Hepatocyte (in vitro differentiated cells): Measurements from ENCODE around the gene LPAR1. TPM values are rescaled to one million over a fixed set of nuclear protein-coding genes. Genes with fewer than 3 reads are reported as not detected.

Experiments used
- DNase-seq: peaks from one replicate; pipeline ENCODE4 v3.0.0-alpha.2; 2016; ENCODE audit warnings: low spot score
- H2AFZ ChIP-seq: fragments of 200-600 bp; sonication (generic); 2 replicates; pipeline ENCODE4 v1.6.0; 2016; ENCODE audit warnings: antibody characterized with exemption, mild to moderate bottlenecking
- H3K27ac ChIP-seq: fragments of 200-600 bp; sonication (generic); 2 replicates; pipeline ENCODE4 v1.5.1; 2016; ENCODE audit warnings: mild to moderate bottlenecking
- H3K27me3 ChIP-seq: fragments of 200-600 bp; sonication (generic); 2 replicates; pipeline ENCODE4 v1.6.1; 2016
- H3K36me3 ChIP-seq: fragments of 200-600 bp; sonication (generic); replicated peaks from 2 replicates; pipeline ENCODE4 v1.5.1; 2016; ENCODE audit warnings: low read depth; ENCODE audit not compliant: insufficient read depth
- H3K4me1 ChIP-seq: fragments of 200-600 bp; sonication (generic); 2 replicates; pipeline ENCODE4 v1.5.1; 2016; ENCODE audit warnings: mild to moderate bottlenecking, moderate library complexity; ENCODE audit not compliant: insufficient read depth
- H3K4me2 ChIP-seq: fragments of 200-600 bp; sonication (generic); 2 replicates; pipeline ENCODE4 v1.6.0; 2016
- H3K4me3 ChIP-seq: fragments of 200-600 bp; sonication (generic); 2 replicates; pipeline ENCODE4 v1.5.1; 2016; ENCODE audit warnings: mild to moderate bottlenecking
- H3K79me2 ChIP-seq: fragments of 200-600 bp; sonication (generic); 2 replicates; pipeline ENCODE4 v1.6.0; 2017; ENCODE audit warnings: mild to moderate bottlenecking
- H3K9me2 ChIP-seq: fragments of 200-600 bp; sonication (generic); replicated peaks from 2 replicates; pipeline ENCODE4 v1.6.0; 2017; ENCODE audit warnings: mild to moderate bottlenecking; ENCODE audit not compliant: insufficient read depth
- H3K9me3 ChIP-seq: fragments of 200-600 bp; sonication (generic); 2 replicates; pipeline ENCODE4 v1.5.1; 2016; ENCODE audit warnings: low read depth, mild to moderate bottlenecking
- H4K20me1 ChIP-seq: fragments of 200-600 bp; sonication (generic); 2 replicates; pipeline ENCODE4 v1.6.0; 2016; ENCODE audit warnings: mild to moderate bottlenecking; ENCODE audit not compliant: insufficient read depth, poor library complexity, severe bottlenecking
- EZH2 ChIP-seq: fragments of 200-600 bp; sonication (generic); IDR thresholded peaks from 2 replicates; pipeline ENCODE4 v1.6.1; 2016; ENCODE audit warnings: antibody characterized with exemption, mild to moderate bottlenecking, borderline replicate concordance
- EZH2phosphoT487 ChIP-seq: fragments of 200-600 bp; sonication (generic); IDR thresholded peaks from one replicate; pipeline ENCODE4 v1.6.1; 2018; ENCODE audit warnings: antibody characterized with exemption, mild to moderate bottlenecking, low read depth, moderate library complexity; ENCODE audit not compliant: unreplicated experiment, severe bottlenecking
- WGBS: methylation state at CpG from one replicate; pipeline ENCODE4 v1.1.6; 2016; ENCODE audit warnings: low lambda C conversion rate; ENCODE audit errors: missing lambda C conversion rate; 5-methylcytosine and 5-hydroxymethylcytosine counted together
- polyA plus RNA-seq: library from polyadenylated mRNA; unstranded; fragments of >200 nt; fragmentation: Nextera tagmentation; extraction: Ambion mirVana; gene quantifications from 2 replicates; pipeline ENCODE4 v1.2.1, GENCODE V29; 2016
- total RNA-seq: library from RNA; depleted of rRNA; stranded (reverse); fragments of >200 nt; gene quantifications from 2 replicates; pipeline ENCODE4 v1.2.3, GENCODE V29; 2014
- TF ChIP-seq, protein P1 (sequence below): fragments of 200-600 bp; sonication (generic); IDR thresholded peaks from 2 replicates; pipeline ENCODE4 v1.5.1; 2016; ENCODE audit warnings: antibody characterized with exemption, mild to moderate bottlenecking; ENCODE audit not compliant: poor library complexity

Gene LPAR1
- total and polyA plus RNA-seq, 2 experiments from 2014 or later = 20.2 to 36.8 TPM

- Histone ChIP-seq H3K4me1 (no peaks in the 10 kb centered on the region), H3K9me3 (no peaks in the 10 kb centered on the region), H3K27ac (no peak overlapping the region), H3K27me3 (no peaks in the 10 kb centered on the region), H3K9me2 (no peaks in the 10 kb centered on the region), H2AFZ (no peak overlapping the region), H3K4me3 (no peak overlapping the region), H3K36me3 (no peaks in the 10 kb centered on the region), H3K79me2 (peaks cover 4% of the 10 kb centered on the region), H3K4me2 (no peak overlapping the region), H4K20me1 (no peaks in the 10 kb centered on the region)
- 86% methylated on average over 14 of the region's 14 CpGs for WGBS
- TF ChIP-seq EZH2 = no peak
- no peak for TF ChIP-seq EZH2phosphoT487
- TF ChIP-seq, protein P1, sequence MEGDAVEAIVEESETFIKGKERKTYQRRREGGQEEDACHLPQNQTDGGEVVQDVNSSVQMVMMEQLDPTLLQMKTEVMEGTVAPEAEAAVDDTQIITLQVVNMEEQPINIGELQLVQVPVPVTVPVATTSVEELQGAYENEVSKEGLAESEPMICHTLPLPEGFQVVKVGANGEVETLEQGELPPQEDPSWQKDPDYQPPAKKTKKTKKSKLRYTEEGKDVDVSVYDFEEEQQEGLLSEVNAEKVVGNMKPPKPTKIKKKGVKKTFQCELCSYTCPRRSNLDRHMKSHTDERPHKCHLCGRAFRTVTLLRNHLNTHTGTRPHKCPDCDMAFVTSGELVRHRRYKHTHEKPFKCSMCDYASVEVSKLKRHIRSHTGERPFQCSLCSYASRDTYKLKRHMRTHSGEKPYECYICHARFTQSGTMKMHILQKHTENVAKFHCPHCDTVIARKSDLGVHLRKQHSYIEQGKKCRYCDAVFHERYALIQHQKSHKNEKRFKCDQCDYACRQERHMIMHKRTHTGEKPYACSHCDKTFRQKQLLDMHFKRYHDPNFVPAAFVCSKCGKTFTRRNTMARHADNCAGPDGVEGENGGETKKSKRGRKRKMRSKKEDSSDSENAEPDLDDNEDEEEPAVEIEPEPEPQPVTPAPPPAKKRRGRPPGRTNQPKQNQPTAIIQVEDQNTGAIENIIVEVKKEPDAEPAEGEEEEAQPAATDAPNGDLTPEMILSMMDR = no peak
- DNase-seq = no peak
Measured at GRCh38 chr9:110874963-110875674, 163.2 kb downstream of the LPAR1 start.

GRCh38 chr9:110872920-110873319 lies 165.3 kb downstream of the LPAR1 start:
- no peaks in the 10 kb centered on the region for H3K4me1 ChIP-seq
- TF ChIP-seq, protein P1 = no peak
- TF ChIP-seq EZH2phosphoT487 (no peak), EZH2 (no peak)
- no peaks in the 10 kb centered on the region for H3K9me3 ChIP-seq
- H3K27me3 ChIP-seq = no peaks in the 10 kb centered on the region
- no peak overlapping the region for H3K27ac ChIP-seq
- H3K79me2 ChIP-seq = no peaks in the 10 kb centered on the region
- no peak overlapping the region for H2AFZ ChIP-seq
- no peaks in the 10 kb centered on the region for H3K36me3 ChIP-seq
- H3K4me3 ChIP-seq = no peak overlapping the region
- no peaks in the 10 kb centered on the region for H3K9me2 ChIP-seq
- no peak overlapping the region for H3K4me2 ChIP-seq
- no peaks in the 10 kb centered on the region for H4K20me1 ChIP-seq
- 84% methylated on average over 6 of the region's 6 CpGs for WGBS
- no peak for DNase-seq

GRCh38 chr9:110871736-110872135 lies 166.5 kb downstream of the LPAR1 start:
- H2AFZ ChIP-seq = no peak overlapping the region
- no peaks in the 10 kb centered on the region for H3K4me1 ChIP-seq
- no peak overlapping the region for H3K4me2 ChIP-seq
- H4K20me1 ChIP-seq = no peaks in the 10 kb centered on the region
- H3K4me3 ChIP-seq = no peak overlapping the region
- H3K36me3 ChIP-seq = no peaks in the 10 kb centered on the region
- no peak overlapping the region for H3K27ac ChIP-seq
- no peaks in the 10 kb centered on the region for H3K9me3 ChIP-seq
- 95% methylated on average over 1 of the region's 1 CpG for WGBS
- H3K27me3 ChIP-seq = no peaks in the 10 kb centered on the region
- no peaks in the 10 kb centered on the region for H3K79me2 ChIP-seq
- TF ChIP-seq EZH2 = no peak
- TF ChIP-seq, protein P1 = no peak
- TF ChIP-seq EZH2phosphoT487 = no peak
- no peak for DNase-seq
- no peaks in the 10 kb centered on the region for H3K9me2 ChIP-seq

DNA sequence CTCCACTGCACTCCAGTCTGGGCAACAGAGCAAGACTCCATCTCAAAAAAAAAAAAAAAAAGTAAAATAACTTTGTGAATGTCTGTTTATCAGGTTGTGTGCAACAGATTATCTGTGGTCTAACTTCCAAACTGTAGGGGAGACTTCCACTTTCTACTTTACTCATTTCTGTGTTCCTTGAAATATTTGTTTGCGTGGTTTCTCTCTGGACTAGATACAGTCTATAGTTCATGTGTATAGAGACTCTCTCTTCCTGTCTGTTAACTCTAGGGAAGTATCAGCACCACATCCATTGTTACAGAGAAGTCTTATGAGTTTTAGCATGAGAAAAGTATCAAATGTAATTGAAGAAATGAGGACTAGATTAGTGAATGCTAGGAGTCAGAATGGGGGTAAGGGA lies 168.3 kb downstream of the LPAR1 start:
- 100% methylated on average over 1 of the region's 1 CpG for WGBS
- no peak overlapping the region for H3K4me3 ChIP-seq
- no peaks in the 10 kb centered on the region for H3K79me2 ChIP-seq
- TF ChIP-seq, protein P1 = no peak
- no peak for TF ChIP-seq EZH2
- no peak for TF ChIP-seq EZH2phosphoT487
- H4K20me1 ChIP-seq = no peaks in the 10 kb centered on the region
- H3K9me3 ChIP-seq = no peaks in the 10 kb centered on the region
- H3K4me2 ChIP-seq = no peak overlapping the region
- H3K36me3 ChIP-seq = no peaks in the 10 kb centered on the region
- no peaks in the 10 kb centered on the region for H3K9me2 ChIP-seq
- DNase-seq = no peak
- H3K4me1 ChIP-seq = no peaks in the 10 kb centered on the region
- H2AFZ ChIP-seq = no peak overlapping the region
- no peaks in the 10 kb centered on the region for H3K27me3 ChIP-seq
- H3K27ac ChIP-seq = no peak overlapping the region
